GM18499 (cell line): Measurements from ENCODE around the gene ERICH4.
"Not testable (repeated sequence)": the region's sequence is repeated elsewhere in the genome, so short reads cannot be mapped to it uniquely, and the experiment has no call there.

Experiments
- ATAC-seq: cut with Tn5 transposase; IDR thresholded peaks from one replicate; pipeline ENCODE4 v1.9.1; 2021; ENCODE audit warnings: moderate number of reproducible peaks; ENCODE audit not compliant: insufficient read depth, unreplicated experiment

The ERICH4 gene

DNA sequence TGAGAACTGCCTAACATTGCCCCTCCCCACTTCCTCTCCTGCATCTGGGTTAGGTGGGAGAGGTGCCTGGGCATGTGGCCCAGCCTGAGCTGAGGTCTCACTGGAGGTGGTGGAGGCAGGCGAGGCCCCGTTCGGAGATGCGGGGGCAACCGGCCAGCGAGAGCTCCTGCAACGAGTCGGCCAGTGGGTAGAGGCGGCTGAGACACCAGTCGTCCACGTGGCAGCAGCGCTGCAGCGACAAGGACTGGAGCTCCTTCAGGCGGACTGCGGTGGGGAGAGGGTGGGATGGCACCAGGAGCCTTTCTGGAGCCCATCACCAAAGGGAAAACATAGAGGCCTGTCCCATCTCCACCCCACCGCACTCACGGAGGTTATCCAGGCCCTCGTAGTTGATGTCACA is 9.8 kb upstream of the ERICH4 start:
- ATAC-seq, result no peak

DNA sequence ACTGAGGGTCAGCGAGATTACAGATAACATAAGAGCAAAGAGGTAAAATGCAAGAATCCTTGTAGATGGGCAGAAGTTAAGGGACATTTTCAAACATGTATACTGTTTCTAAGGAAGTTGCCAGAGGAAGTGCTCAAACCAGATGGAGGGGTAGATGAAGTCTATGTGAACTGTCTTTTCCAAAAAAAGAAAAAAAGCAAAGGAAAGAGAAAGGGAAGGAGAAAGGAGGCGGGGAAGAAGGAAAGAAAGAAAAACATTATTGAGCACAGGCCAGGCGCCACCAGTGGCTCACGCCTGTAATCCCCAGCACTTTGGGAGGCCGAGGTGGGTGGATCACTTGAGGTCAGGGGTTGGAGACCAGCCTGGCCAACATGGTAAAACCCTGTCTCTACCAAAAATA is 8.5 kb upstream of the ERICH4 start:
- ATAC-seq, result no peak

DNA sequence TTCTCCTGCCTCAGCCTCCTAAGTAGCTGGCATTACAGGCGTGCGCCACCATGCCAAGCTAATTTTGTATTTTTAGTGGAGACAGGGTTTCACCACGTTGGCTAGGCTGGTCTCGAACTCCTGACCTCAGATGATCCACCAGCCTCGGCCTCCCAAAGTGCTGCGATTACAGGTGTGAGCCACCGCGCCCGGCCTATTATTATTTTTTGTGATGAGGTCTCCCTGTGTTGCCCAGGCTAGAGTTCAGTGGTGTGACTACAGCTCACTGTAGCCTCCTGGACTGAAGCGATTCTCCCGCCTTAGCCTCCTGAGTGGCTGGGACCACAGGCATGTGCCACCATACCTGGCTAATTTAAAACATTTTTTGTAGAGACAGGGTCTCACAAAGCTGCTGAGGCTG is 7.6 kb upstream of the ERICH4 start:
- ATAC-seq, result not testable (repeated sequence)

DNA sequence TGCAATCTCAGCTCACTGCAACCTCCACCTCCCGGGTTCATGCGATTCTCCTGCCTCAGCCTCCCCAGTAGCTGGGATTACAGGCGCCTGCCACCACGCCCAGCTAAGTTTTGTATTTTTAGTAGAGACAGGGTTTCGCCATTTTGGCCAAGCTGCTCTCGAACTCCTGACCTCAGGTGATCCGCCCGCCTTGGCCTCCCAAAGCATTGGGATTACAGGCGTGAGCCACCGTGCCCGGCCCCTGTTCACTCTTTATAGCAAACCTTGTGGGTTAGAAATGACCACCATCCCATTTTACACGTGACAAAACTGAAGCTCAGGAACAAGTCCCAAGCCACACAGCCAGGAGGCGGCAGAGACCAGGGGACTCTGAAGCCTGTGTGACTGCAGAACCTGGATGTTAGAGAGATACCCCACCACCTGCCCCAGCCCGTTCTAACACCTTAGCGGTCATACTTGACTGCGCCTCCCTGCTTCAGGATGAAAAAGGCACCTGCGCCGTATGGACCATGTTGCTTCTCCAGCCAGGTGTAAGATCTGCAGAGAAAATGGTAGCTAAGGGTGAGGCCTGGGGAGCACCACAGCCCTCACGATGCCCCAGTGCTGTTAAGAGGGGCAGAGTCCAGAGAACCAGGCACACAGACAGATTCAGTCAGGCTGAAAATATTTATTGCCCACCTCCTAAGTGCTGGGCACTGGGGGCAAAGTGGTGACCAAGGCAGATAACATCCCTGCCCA is 6.9 kb upstream of the ERICH4 start:
- no peak for ATAC-seq

DNA sequence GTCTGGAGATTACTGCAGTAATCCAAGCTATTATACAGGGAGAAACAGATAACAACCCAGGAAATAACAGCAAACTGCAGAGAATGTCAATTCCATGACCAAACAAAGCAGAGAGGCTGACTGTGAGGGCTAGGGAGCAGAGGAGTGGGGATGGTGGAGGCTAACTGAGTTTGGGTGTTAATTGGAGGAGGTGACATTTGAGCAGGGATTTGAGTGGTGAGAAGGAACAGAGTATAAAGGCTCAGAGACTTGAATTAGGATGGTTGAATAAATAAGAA is 6.3 kb upstream of the ERICH4 start:
- ATAC-seq, result no peak

DNA sequence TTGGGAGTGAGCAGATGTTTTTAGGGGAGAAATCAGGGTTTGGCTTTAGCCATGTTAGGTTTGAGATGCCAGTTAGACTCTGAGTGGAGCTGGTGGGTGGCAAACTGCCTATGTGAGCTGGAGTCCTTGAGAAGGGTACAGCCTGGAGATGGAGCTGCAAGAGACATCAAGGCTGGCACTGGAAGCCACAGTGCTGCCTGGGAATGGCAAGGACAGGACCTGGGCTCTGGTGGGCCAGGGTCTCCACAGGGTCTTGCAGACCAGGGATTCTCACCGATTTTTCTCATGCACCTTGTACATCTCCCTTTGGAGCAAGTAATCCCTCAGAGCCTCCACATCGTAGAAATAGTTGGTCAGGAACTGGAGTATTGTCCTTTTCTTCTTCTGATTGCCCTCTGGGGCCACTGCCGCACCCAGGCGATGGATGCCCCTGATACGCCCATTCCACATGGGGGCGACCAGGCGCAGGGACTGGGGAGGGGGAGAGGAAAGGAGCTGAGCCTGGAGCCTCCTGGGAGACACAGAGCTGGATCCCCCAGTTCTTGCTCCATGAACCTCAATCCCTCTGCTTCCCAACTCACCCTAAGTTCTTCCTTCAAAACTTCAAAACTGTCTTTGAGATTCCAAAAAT is 4.9 kb upstream of the ERICH4 start:
- ATAC-seq, result no peak

DNA sequence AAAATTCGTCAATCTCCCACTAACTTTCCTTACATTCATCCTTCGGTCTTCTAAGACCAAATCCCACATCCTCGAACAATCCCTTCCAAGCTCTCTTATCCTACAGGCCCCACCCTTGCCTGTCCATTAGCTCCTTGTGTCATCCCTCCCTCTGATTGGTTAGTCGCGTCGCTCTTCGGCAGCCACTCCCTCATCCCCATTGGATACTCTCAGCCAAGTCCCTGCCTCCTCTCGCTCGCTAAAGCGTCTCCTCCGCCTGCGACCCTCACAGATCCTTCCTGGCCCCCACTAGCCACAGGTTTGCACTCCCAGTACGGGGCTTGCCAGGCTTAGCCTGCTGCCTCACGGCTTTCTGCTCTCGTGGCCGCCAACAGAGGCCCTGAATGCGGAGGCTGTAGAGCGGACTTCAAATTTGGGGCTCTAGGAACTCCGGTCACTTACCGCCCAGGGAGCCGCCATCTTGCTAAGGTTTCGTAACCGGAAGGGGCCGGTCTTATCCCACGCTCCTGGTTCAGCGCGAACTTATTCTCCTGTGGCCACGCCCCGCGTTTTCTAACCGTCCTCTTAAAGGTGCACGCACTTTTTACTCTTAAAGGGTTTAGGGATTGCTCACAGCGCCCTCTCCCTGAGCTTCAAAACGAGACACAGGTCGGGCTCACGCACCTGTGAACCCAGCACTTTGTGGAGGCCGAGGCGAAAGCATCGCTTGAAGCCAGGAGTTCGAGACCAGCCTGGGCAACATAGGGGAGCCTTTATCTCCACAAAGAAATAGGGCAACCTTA is 3.3 kb upstream of the ERICH4 start, which contains the start of gene DMAC2:
Gene DMAC2, minus strand, starts transcription at position 472 of the 782 bp plus-strand sequence. Its CDS starts 13 bp downstream, at position 459.
- ATAC-seq, result peak; percentile 77

DNA sequence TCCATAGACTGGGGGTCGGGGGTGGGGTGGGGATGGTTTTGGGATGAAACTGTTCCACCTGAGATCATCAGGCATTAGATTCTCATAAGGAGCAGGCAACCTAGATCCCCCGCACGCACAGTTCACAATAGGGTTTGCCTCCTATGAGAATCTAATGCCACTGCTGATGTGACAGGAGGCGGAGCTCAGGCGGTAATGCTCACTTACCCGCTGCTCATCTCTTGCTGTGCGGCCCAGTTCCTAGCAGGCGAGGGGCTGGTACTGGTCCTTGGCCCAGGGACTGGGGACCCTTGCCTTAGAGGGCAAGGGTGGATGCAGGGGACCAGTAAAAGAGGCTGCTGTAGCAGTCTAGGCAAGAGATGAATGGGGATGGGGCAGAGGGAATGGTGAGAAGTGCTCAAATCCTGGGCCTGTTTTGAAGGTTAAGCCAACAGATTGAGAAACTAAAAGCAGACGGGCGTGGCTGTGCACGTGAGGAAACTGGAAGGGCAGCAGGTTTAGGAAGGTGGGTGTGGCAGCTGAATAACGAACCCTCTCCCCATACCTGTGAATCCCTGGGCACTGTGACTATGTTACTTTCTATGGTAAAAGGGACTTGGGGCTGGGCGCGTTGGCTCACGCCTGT is 1.5 kb upstream of the ERICH4 start:
- ATAC-seq, result no peak

DNA sequence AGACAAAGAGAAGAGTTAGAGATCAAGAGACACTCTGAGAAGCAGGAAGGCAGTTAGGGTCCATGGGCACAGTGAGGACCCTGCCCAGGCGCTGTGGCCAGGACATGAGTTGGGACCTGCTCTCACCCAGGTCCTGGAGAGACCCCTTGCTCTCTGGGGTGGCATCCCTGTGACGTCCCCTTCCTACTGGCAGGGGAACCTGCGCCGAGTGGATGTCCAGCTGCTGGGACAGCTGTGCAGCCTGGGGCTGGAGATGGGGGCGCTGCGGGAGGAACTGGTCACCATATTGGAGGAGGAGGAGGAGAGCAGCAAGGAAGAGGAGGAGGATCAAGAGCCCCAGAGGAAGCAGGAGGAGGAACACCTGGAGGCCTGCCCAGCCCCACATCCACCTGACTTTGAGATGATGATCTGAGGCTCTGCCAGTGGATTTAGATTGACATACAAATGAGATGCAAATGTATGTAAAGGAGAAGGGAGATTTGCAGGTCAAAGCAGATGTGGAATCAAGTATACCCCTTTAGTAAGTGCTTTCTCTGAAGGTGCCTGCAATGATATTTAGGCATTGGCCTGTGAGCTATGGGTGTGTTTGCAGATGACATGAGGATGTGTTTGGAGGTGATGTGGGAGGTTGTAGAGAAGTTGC is 978 bp downstream of the ERICH4 start:
- ATAC-seq, result no peak

DNA sequence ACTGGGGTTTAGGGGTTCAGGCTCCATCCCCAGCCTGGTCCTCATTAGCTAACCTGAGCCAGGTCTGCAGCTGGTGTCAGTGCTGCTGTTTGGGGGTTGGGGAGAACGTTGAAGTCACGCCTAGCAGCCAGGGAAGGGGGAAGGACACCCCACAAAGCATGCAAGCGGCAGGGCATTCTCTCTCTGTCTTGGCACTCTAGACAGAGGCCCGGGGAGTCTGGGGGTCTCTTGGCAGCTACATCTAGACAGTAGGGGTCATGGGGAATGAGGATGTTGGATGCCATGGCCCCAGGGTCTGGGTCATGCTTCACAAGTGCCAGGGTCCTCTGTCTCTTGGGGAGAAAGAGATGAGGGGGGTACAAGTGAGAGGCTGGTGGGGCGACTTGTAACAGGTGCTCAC is 2.6 kb downstream of the ERICH4 start:
- ATAC-seq, result no peak

DNA sequence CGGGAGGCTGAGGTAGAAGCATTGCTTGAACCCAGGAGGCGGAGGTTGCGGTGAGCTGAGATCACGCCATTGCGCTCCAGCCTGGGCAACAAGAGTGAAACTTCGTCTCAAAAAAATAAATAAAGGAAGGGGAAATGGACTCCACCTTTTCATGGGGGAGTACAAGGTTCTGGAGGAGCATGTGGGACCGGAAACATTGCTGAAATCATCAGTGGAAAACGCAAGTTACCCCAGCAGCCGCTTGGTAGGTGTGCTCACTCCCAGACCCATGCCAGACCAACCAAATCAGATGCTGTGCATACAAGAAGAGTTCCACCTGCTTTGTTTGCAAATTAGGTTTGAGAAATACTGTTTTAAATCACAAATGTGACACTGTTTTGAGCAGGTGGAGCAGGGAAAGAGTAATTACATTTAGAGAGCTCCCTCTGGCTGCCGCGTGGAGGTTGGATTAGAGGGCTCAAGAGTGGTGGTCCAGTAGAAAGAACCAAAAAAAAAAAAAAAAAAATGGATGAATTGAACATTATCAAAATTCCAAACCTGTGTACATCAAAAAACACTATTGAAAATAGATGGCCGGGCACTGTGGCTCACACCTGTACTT is 4.9 kb downstream of the ERICH4 start:
- no peak for ATAC-seq

DNA sequence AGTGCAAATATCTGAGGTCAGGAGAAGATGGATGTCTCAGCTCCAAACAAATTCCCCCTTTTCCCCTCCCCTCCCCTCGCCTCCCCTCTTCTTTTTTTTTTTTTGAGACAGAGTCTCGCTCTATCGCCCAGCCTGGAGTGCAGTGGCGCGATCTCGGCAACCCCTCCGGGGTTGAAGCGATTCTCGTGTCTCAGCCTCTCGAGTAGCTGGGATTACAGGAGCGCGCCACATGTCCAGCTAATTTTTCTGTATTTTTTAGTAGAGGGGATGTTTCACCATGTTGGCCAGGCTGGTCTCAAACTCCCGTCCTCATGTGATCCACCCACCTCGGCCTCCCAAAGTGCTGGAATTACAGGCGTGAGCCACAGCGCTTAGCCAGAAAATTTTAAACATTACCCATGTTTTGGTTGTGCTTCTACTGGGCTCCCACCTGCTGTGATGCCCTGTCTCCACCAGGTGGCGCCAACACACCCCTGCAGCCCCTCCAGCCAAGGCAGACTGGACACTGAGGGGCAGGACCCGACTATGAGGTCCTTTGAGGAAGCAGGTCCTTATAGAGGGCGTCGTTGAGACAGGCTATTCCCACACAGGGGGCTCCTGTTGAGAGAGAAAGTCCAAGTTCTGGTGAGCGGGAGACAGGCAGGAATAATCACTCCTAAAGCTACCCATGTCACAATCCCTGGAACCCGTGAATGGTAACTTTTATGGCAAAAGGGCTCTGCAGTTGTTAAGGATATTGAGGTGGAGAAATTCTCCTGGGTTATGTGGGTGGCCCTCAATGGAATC is 6.3 kb downstream of the ERICH4 start:
- no peak for ATAC-seq

DNA sequence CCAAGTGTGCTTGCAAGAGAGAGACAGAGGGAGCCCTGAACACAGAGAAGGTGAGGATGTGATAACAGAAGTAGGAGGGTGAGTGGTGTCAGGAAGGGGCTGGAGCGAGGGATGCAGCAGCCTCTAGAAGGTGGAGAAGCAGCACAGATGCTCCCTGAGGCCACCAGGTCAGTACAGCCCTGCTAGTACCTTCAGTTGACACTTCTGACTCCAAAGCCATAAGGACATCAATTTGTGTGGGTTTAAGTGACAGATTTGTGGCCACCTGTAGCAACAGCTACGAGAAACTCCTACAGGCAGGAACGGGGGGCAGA is 6.9 kb downstream of the ERICH4 start:
- no peak for ATAC-seq

DNA sequence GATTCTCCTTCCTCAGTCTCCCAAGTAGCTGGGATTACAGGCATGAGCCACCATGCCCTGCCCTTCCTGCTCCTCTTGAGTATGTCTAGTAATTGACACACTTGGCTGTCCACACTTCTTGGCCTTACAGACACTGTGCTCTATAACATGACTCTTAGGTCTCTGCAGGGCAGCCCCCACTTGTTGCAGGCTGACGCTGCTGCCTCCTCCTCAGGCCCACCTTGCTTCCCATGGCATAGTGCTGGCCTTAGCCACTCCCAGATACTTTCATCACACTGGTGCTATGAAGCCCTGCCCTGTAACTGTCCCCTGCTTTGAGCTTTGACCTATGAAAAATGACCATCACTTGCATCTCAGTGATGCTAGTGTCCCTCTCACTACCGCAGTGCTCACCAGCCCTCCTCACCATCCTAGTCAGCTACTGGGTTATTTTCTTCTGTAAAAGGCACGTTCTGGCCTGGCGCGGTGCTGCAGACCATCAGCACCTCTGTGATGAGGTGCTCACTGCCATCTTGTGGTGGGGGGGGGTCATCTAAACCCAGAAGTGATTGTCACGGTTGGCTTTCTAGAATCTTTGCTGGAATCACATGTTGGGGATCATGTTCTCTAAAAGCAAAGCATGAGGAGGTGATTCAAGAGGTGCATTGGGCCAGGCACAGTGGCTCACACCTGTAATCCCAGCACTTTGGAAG is 9.8 kb downstream of the ERICH4 start:
- no peak for ATAC-seq

DNA sequence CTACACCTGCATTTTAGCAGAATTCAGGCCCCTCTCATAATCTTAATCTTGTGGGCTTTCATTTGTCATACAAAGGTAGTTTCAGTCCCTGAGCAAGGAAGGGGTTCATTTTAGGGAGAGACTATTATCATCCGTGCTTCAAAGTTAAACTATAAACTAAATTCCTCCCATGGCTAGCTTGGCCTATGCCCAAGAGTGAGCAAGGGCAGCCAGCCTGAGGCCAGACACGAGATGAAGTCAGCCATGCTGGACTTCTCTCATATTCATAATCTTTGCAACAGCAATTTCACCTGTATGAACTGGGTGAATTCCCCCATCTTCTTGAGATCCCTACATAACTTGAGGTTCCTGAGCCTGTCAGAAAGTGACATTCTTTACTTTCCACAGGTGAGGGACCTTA is 13.0 kb downstream of the ERICH4 start:
- no peak for ATAC-seq

DNA sequence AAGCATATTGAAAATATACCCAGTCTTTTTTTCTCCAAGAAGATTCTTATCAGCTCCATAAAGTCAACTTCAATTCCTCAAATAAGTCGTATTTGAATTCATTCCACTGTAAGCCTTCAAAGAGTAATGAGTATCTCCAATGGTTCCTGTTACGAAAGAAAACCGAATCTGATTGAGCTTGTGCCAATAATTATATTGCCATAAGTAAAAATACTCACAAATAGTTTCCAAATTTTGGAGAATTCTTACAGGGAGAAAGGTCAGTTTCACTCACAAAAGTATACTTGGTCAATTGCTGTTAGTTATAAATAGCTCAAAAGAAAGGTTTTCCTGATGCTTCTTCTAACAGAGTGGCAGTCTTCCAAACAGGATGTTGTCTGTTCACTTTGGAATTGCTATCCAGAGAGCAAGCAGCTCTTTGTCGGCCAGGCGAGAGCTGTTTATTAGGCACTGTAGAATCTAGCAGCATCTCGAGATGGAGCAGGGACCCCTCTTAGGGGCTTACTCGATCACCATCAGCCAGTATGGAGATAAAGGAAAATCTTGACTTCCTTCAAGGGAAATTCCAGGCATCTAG is 13.5 kb downstream of the ERICH4 start:
- ATAC-seq, result no peak

DNA sequence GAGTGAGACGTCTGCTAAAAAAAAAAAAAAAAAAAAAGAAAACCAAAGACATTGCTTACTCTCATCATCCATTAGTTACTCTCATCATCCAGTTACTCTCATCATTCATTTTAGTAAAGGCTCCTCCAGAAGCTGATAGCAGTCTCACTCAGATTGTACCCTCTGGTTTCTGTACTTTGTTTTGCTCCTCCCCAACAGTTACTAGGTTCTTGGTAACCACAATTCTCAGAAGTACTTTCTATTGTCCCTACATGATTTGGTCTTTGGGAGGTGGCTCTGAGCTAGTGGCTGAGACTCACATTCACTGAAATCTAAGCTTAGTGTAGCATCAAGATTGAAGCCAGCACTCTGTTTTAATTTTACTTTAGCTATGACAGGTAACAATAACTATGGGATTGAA is 14.3 kb downstream of the ERICH4 start:
- ATAC-seq, result no peak

DNA sequence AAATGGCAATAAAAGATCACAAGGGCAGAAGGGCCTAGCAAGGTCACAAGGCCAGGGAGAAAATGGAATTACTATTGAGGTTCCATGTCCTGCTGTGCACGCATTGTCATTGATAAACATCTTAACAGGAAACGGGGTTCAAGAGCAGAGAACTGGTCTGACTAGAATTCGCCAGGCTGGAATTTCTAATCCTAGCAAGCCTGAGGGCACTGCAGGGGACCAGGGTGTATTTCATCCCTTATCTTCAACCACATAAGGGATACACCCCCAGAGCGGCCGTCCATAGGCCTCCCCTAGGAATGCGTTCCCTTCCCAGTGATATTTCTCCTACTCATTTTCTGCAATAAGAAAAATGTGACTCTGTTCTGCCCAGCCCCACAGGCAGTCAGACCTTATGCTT is 19.5 kb downstream of the ERICH4 start:
- no peak for ATAC-seq
